Cardiac muscle cell (in vitro differentiated cells and primary cell): ENCODE measurements around the gene EWSR1. TPM values are rescaled to one million over a fixed set of nuclear protein-coding genes. Genes with fewer than 3 reads are reported as not detected.

Source experiments
- DNase-seq, 2 donors: peaks; one replicate each; pipeline versions ENCODE4 v3.0.0 to v3.0.0-alpha.2; 2010 to 2017; ENCODE audit warnings: low read depth in 1 of 2, low spot score in 1 of 2
- H3K27ac ChIP-seq: fragments of 200-600 bp; sonication (generic); 2 replicates; pipeline ENCODE4 v1.5.1; 2016
- H3K27me3 ChIP-seq: fragments of 200-600 bp; sonication (generic); 2 replicates; pipeline ENCODE4 v1.6.0; 2016; ENCODE audit warnings: control low read depth
- H3K36me3 ChIP-seq: fragments of 200-600 bp; sonication (generic); 2 replicates; pipeline ENCODE4 v1.5.1; 2016; ENCODE audit warnings: control low read depth
- H3K4me1 ChIP-seq: fragments of 200-600 bp; sonication (generic); 2 replicates; pipeline ENCODE4 v1.8.1; 2017; ENCODE audit warnings: low read depth, mild to moderate bottlenecking, mixed run types
- H3K4me3 ChIP-seq: fragments of 200-600 bp; sonication (generic); 2 replicates; pipeline ENCODE4 v1.5.1; 2016; ENCODE audit warnings: mild to moderate bottlenecking
- H3K9me3 ChIP-seq: fragments of 200-600 bp; sonication (generic); 2 replicates; pipeline ENCODE4 v1.5.1; 2017; ENCODE audit warnings: low read depth, mild to moderate bottlenecking, control low read depth
- polyA plus RNA-seq: library from polyadenylated mRNA; unstranded; fragments of >200 nt; fragmentation: Nextera tagmentation; extraction: Ambion mirVana; gene quantifications from 2 replicates; pipeline ENCODE4 v1.2.1, GENCODE V29; 2016
- total RNA-seq: library from RNA; depleted of rRNA; stranded (reverse); fragments of >200 nt; gene quantifications from 2 replicates; pipeline ENCODE4 v1.2.3, GENCODE V29; 2016
- TF ChIP-seq, protein P1 (sequence below): IDR thresholded peaks from 2 replicates; pipeline ENCODE4 v1.5.1; 2012; ENCODE audit warnings: low read depth, mild to moderate bottlenecking, low read length

Gene EWSR1
- total and polyA plus RNA-seq, 2 experiments from 2014 or later, result 266 to 349 TPM

DNA sequence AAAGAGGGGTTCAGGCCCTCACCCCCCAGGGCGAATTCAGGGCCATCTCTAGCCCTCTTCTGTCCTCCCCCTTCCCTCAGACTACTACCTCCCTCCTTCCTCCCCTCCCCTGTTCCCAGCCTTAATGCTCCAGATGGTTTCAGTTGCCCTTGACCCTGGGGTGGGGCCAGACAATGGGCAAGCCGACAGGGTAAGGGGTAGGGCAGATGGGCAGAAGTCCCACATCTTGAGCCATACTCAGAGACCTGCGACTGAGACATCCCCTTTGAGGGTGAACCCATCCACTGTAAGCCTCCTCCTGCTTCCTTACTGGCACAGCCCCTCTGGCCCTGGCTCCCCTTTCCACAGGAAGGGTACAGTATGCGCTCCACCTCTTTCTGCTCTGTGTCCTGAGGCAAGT lies 2.1 kb upstream of the EWSR1 start:
- TF ChIP-seq, protein P1, sequence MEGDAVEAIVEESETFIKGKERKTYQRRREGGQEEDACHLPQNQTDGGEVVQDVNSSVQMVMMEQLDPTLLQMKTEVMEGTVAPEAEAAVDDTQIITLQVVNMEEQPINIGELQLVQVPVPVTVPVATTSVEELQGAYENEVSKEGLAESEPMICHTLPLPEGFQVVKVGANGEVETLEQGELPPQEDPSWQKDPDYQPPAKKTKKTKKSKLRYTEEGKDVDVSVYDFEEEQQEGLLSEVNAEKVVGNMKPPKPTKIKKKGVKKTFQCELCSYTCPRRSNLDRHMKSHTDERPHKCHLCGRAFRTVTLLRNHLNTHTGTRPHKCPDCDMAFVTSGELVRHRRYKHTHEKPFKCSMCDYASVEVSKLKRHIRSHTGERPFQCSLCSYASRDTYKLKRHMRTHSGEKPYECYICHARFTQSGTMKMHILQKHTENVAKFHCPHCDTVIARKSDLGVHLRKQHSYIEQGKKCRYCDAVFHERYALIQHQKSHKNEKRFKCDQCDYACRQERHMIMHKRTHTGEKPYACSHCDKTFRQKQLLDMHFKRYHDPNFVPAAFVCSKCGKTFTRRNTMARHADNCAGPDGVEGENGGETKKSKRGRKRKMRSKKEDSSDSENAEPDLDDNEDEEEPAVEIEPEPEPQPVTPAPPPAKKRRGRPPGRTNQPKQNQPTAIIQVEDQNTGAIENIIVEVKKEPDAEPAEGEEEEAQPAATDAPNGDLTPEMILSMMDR, result no peak
- Histone ChIP-seq H3K36me3 (peaks cover 8% of the 10 kb centered on the region), H3K9me3 (no peaks in the 10 kb centered on the region), H3K27ac (no peak overlapping the region), H3K27me3 (no peaks in the 10 kb centered on the region), H3K4me3 (no peak overlapping the region), H3K4me1 (peaks cover 19% of the 10 kb centered on the region)
- DNase-seq, result no peak

DNA sequence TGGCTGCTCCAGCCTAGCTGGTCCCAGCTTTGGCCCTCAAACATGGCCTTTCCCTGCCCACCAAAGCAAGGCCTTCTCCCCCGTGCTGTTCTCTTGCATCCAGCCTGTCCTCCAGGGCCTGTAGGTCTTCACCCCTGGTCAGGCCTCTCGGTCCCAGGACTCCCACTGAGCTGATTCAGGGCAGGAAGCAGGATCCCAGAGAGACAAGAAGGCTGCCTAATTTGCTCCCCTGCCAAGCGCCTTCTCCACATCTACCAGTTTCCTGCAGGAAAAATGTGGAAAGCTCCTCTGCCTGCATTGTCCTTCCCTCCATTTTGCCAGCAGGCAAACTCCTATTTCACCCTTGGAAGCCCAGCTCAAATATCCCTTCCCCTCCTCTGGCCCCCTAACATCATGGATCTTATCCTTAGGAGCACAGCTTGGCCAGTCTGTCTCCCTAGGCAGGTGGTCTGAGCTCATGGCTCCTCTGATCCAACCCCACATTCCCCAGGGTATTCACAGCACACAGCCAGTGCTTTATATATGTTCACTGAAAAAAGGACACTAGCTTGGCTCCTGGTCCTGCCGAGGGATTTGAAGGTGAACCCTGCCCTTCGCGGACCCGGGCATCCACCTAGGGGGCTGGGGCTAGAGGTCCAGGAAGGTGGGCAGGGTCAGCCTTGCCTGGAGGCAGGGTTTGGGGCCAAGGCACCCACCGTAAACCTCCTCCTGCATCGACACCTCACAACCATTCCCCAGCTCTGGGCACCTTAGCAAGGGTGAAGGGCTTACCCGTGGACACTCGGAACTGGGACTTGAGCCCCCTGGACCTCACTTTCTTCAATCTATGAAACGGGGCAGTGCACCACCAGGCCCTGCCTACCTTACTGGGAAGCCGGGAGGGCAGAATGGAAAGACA lies 1.3 kb upstream of the EWSR1 start:
- H3K4me3 ChIP-seq, result peak overlapping the region; percentile 71
- peak; percentile 5 to 54 for DNase-seq
- TF ChIP-seq, protein P1, result no peak

DNA sequence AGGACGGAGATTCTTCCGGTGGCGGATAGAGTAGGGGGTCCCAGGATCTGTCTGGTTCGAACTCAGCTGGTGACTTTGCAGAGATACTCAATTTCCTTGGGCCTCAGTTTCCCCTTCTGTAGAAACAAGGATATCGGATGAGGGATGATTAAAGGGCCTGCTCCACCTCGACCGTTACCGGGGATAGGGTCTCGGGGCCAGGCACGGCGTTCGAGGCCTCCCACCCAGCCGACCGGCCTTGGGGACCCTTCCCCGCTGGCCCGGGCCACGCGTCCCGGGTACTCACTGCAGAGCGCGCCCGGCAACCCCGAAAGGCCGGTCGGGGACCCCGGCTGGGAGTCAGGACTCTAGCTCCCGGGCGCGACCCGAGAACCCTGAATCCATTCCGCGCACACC lies 608 bp upstream of the EWSR1 start:
- peak in 1 of 2 donors; percentile 6 for DNase-seq
- Histone ChIP-seq H3K36me3 (peaks cover 10% of the 10 kb centered on the region), H3K27ac (peak overlapping the region; percentile 100), H3K4me1 (peaks cover 25% of the 10 kb centered on the region), H3K27me3 (no peaks in the 10 kb centered on the region), H3K4me3 (peak overlapping the region; percentile 71), H3K9me3 (no peaks in the 10 kb centered on the region)
- TF ChIP-seq, protein P1, result no peak

More for the DNA sequence above, 1.3 kb upstream of the EWSR1 start:
- Histone ChIP-seq H3K27ac (peak overlapping the region; percentile 100), H3K27me3 (no peaks in the 10 kb centered on the region), H3K36me3 (peaks cover 8% of the 10 kb centered on the region), H3K9me3 (no peaks in the 10 kb centered on the region), H3K4me1 (peaks cover 25% of the 10 kb centered on the region)

DNA sequence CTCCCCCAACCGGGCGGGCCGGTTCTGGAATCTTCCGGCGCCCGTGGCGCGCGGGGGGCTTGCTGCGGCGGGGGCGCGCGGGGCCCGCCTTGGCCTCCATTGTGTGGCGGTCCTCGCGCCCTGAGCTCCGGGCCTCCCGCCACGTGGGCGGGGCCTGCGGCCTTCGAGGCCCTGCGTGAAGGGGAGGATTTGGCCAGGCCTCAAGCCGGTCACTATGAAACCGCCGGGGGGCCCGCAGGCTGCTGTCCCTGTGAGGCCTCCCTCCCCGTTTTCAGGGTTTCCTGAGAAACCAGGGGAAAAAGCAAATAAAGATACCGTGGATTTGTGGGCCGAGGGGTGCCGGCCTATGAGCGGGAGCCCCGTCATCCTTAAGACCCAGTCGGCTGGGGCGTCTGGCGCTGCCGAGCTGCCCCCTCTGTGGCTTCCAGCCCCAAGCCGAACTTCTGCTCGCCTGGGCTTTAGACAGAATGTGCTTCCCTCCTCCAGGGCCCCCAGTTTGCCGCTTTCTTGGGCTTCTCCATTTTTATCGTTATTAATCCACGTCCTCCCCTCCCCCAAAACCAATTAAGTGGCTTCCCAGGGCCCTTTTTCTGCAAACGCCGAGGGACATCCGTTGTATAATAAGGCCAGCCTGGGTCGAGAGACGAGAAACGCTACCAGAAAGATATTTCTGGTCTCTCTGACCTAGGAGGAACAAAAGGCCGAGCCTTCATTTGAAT lies 602 bp downstream of the EWSR1 start:
- peaks cover 22% of the 10 kb centered on the region for H3K36me3 ChIP-seq
- peak overlapping the region; percentile 71 for H3K4me3 ChIP-seq
- peak; percentile 55 to 86 for DNase-seq
- H3K9me3 ChIP-seq, result no peaks in the 10 kb centered on the region
- H3K27me3 ChIP-seq, result no peaks in the 10 kb centered on the region
- TF ChIP-seq, protein P1, result no peak
- H3K4me1 ChIP-seq, result peaks cover 25% of the 10 kb centered on the region
- peak overlapping the region; percentile 100 for H3K27ac ChIP-seq

DNA sequence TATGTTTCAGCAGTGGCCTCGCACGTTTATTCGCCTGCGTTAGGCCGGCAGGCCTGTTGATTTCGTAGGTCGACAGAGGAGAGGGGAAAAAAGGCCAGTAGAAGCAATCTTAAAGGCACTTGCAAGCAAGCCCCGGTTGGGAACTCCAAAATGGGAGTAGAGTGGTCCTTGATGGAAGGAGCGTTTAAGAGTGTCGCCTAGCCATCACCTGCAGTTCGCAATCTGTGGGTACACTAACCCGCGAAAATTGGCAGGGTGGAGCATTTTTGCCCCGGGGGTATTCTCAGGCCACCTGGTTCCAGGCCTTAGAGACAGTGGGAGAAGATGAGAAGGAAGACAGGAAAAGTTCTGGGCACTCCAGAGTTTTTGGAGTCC lies 1.1 kb downstream of the EWSR1 start:
- Histone ChIP-seq H3K27me3 (no peaks in the 10 kb centered on the region), H3K27ac (peak overlapping the region; percentile 100), H3K4me3 (peak overlapping the region; percentile 71), H3K4me1 (peaks cover 25% of the 10 kb centered on the region), H3K36me3 (peaks cover 28% of the 10 kb centered on the region), H3K9me3 (no peaks in the 10 kb centered on the region)
- TF ChIP-seq, protein P1, result no peak
- peak; percentile 13 to 25 for DNase-seq
